GM19438 (cell line): ENCODE measurements around the gene HSD17B11.
"Not testable (repeated sequence)": the region's sequence is repeated elsewhere in the genome, so short reads cannot be mapped to it uniquely, and the experiment has no call there.

ENCODE experiments used
- ATAC-seq: cut with Tn5 transposase; IDR thresholded peaks from one replicate; pipeline ENCODE4 v1.9.1; 2021; ENCODE audit warnings: low read depth; ENCODE audit not compliant: unreplicated experiment

Gene HSD17B11, protein sequence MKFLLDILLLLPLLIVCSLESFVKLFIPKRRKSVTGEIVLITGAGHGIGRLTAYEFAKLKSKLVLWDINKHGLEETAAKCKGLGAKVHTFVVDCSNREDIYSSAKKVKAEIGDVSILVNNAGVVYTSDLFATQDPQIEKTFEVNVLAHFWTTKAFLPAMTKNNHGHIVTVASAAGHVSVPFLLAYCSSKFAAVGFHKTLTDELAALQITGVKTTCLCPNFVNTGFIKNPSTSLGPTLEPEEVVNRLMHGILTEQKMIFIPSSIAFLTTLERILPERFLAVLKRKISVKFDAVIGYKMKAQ

GRCh38 chr4:87390891-87391575 is at the start of gene HSD17B11:
HSD17B11 (minus strand) TSS chr4:87391188; CDS start chr4:87391070, 118 bp downstream.
- peak; percentile 99 for ATAC-seq

GRCh38 chr4:87433342-87433741 is 42.4 kb upstream of the HSD17B11 start:
- ATAC-seq = no peak

GRCh38 chr4:87430038-87430437 is 39.0 kb upstream of the HSD17B11 start:
- no peak for ATAC-seq

GRCh38 chr4:87428979-87429378 is 38.0 kb upstream of the HSD17B11 start:
- no peak for ATAC-seq

DNA sequence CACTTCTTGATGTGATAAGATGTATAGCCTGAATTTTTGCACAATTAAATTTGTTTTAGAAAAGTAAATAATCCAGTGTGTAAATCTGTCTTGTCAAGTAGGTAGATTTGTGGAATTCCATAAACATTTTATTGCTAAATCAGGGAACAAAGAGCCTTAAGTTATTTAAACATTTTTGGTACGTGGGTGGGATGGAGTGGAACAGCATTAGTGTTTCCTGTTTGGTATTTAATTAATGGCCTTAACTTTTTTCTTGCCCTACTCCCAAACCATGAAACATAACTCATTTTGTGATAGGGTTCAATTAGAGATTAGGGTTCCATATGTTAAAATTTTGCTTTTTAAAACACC is 36.5 kb upstream of the HSD17B11 start:
- ATAC-seq = no peak

DNA sequence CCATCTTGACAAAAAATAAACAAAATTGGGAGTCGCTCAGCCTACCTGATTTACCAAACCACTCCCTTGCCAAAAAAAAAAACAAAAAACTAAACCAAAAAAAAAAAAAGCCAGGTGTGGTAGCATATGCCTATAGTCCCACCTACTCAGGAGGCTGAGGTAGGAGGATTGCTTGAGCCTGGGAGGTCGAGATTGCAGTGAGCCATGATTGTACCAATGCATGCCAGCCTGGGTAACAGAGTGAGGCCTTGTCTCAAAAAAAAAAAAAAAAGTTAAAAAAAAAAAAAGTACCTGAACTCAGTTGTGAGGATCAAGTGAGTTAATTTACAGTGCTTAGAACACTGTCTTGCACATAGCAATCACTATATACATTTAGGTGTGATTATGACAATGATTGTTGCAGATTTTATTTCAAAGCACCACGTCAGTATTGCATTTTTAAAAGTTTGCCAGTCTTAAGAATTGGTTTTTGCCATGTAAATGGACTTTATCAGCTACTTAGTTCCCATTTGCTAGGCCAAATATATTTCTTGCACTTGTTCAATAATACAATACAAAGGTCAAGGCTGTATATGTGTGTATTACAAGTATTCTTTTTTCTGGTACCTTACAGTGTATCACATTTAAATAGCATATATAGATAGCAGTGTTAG is 36.0 kb upstream of the HSD17B11 start:
- ATAC-seq = no peak

DNA sequence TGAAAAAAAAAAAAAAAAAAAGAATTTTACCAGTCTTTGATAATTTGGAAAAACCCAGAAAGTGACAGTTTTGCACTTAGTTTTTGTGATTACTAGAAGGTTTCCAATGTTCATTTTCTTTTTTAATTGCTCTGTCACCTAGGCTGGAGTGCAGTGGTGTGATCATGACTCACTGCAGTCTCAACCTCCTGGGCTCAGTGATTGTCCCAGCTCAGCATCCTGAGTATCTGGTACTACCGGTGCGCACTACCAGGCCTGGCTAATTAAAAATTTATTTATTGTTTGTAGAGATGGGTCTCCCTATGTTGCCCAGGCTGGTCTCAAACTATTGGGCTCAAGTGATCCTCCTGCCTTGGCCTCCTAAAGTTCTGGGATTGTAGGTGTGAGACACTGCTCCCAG is 34.7 kb upstream of the HSD17B11 start:
- ATAC-seq = no peak

DNA sequence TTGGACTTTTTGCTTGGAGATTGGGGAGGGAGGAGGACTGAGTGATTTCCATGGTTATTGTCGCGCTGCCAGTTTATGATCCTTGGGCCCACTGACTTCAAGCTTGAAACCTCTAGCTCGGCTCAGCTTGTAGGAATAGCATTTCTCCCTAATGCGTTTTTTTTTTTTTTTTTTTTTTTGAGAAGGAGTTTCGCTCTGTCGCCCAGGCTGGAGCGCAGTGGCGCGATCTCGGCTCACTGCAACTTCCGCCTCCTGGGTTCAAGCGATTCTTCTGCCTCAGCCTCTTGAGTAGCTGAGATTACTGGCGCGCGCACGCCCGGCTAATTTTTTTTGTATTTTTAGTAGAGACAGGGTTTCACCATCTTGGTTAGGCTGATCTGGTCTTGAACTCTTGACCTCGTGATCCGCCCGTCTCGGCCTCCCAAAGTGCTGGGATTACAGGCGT is 33.1 kb upstream of the HSD17B11 start:
- ATAC-seq = not testable (repeated sequence)

DNA sequence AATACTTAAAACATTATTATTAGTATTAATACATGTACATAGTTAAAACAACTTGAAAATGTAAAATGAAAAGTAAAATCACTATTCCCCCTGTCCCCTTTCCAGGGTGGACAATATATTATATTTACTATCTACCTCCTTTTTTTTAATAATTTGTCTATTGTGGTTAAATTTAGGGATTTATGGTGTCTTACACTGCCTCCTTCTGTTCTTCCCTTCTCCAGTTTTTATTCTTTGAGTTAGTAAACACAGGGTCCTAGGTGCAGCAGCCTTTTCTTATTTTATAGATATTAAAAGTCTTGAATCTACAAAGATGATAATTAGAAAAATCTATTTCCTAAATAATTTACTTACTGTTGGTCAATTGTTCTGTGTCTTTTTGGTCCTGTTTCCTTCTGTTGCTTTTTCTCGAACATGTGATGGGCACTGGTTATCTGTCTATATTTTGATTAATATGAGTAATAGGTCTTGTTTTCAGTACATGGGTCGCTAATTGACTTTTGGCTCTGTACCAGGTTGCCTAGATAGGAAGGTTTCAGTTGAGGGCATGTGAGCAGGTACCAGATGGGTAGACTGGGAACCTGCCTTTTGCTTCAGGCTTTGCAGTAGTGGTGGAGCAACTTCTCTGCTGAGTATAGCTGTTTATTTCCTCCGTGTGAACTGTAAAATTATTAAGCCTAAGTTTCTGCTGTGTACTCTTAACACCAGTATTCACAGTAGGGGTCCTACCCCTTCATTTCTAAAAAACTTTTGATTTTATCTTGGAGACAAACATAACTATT is 32.5 kb upstream of the HSD17B11 start:
- no peak for ATAC-seq

GRCh38 chr4:87422104-87423052 is 31.4 kb upstream of the HSD17B11 start, which contains the start of gene NUDT9:
NUDT9 (plus strand) TSS chr4:87422573; CDS start chr4:87422906, 333 bp downstream.
- peak; percentile 86 for ATAC-seq

DNA sequence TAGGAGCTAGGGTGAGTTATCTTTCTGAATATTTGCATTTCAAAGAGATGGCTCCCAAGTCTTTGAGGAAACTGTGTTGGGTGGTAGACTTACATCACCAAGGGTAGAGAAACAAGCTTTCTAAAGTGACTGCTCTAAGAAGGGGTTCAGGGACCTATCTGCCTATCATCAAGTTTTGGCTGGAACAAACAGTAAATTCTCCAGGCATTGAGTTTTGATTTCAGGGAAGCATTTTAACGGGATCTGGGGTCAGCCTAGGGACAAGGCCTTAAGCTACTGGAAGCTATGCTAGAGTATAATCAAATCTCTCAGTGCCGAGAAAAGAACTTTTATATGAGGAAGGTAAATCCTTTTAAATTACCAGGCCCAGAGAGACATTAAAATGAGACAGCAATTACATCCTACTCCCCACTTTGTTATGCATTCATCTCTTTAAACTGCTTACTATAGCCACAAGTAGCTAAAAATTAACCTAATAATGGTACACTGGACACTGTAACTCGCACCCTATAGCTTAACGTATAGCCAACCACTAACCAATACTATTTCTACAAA is 29.4 kb upstream of the HSD17B11 start:
- no peak for ATAC-seq

GRCh38 chr4:87419578-87420249 is 28.7 kb upstream of the HSD17B11 start:
- no peak for ATAC-seq

- ATAC-seq = not testable (repeated sequence)
Measured at GRCh38 chr4:87418410-87418809, 27.4 kb upstream of the HSD17B11 start.

DNA sequence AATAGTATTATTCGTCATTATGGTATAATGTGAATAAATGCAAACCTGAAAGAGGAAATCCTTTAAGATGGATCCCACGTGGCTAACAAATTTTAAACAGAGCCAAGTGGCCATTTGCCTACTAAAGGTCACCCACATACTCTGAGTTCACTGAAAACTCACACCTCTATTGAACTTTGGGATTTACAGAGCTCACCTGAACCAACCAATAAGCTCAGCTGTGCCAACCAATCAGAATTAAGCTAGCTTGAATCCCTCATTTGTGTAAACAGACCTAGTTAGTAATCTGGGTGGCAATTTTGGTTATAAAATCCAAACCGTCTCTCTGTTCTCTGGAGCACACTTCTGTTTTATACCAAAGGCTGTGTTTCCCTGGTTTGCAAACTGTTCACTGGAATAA is 26.0 kb upstream of the HSD17B11 start:
- ATAC-seq = no peak

- no peak for ATAC-seq
Measured at GRCh38 chr4:87414816-87415215, 23.8 kb upstream of the HSD17B11 start.

- no peak for ATAC-seq
Measured at GRCh38 chr4:87410679-87411078, 19.7 kb upstream of the HSD17B11 start.

DNA sequence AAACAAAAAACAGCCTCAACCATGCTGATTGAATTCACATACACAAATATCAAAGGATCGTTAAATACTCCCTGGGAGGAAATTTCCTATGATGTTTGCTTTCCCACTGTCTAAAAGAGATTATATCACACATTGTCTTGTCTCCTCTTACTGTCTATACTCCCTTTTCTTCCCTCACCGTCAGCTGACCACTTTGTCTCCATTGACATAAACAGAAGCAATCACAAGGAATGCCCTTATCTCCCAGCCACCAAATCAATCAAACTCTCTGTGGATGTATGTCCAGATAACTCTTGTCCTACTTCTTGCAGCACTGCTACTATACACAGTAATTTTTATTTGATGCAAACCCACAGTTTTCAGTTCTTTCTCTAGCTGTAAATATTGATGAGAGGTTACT is 19.2 kb upstream of the HSD17B11 start:
- ATAC-seq = no peak

DNA sequence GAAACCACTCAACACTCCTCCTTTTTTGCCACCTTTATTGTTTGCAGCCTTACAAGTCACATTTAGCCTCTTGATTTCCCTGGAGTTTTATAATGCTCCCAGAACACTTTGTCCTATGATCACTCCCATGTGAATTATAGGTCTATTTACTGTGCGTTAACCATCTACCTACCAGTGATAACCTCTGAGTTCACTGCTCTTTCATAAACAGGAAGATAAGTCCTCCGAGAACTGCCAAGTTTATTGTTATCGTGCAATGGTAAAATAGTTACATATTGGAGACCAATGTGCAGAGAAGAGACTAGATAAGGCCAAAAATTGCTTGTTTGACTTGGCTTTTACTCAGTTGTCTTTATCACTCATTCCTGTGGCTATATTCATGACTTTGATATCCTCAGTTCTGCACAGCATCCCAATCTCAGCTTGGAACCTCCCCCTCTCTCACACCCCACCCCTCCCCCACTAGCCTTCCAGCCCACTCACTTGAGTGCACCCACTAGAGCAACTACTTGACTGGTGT is 18.5 kb upstream of the HSD17B11 start:
- no peak for ATAC-seq

DNA sequence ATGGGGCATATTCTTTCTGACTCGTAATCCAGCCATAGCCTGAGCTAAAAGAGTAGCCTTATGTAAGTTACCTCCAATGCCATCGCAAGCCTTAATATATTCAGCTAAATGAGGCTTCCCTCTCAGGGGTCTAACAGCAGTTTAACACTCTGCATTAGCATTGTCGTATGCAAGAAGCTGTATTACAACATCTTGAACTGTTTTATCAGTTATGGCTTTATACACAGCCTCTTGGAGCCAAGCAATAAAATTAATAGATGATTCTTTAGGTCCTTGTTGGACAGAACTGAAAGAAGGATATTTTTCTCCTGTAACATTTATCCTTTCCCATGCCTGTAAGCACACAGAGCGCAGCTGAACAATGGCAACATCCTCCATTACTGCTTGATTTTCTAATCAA is 15.9 kb upstream of the HSD17B11 start:
- ATAC-seq = not testable (repeated sequence)
